Ectodermal cell (in vitro differentiated cells): ENCODE measurements around the gene NT5DC3.
"Not testable (repeated sequence)": the region's sequence is repeated elsewhere in the genome, so short reads cannot be mapped to it uniquely, and the experiment has no call there.

Experiments
- H3K27ac ChIP-seq: 2 replicates; pipeline ENCODE4 v1.7.0; 2013; ENCODE audit warnings: mild to moderate bottlenecking, low read depth, low read length; ENCODE audit not compliant: insufficient read depth, poor library complexity, severe bottlenecking
- H3K27me3 ChIP-seq: 2 replicates; pipeline ENCODE4 v1.7.0; 2013; ENCODE audit warnings: mild to moderate bottlenecking, low read length; ENCODE audit not compliant: insufficient read depth, control insufficient read depth, poor library complexity, severe bottlenecking
- H3K36me3 ChIP-seq: one replicate; pipeline ENCODE4 v1.7.0; 2013; ENCODE audit warnings: low read length; ENCODE audit not compliant: control insufficient read depth, insufficient read depth
- H3K4me1 ChIP-seq: one replicate; pipeline ENCODE4 v1.7.0; 2013; ENCODE audit warnings: low read length; ENCODE audit not compliant: control insufficient read depth, insufficient read depth
- H3K4me3 ChIP-seq: 2 replicates; pipeline ENCODE4 v1.7.0; 2013; ENCODE audit warnings: low read depth, low read length, control low read depth; ENCODE audit not compliant: insufficient read depth
- H3K9me3 ChIP-seq: 2 replicates; pipeline ENCODE4 v1.7.0; 2013; ENCODE audit warnings: mild to moderate bottlenecking, low read length, moderate library complexity; ENCODE audit not compliant: control insufficient read depth
- WGBS, 2 experiments: methylation state at CpG; one replicate each; pipeline ENCODE4 v1.1.7; 2013; ENCODE audit warnings: missing lambda C conversion rate in 2 of 2; 5-methylcytosine and 5-hydroxymethylcytosine counted together

The NT5DC3 gene

DNA sequence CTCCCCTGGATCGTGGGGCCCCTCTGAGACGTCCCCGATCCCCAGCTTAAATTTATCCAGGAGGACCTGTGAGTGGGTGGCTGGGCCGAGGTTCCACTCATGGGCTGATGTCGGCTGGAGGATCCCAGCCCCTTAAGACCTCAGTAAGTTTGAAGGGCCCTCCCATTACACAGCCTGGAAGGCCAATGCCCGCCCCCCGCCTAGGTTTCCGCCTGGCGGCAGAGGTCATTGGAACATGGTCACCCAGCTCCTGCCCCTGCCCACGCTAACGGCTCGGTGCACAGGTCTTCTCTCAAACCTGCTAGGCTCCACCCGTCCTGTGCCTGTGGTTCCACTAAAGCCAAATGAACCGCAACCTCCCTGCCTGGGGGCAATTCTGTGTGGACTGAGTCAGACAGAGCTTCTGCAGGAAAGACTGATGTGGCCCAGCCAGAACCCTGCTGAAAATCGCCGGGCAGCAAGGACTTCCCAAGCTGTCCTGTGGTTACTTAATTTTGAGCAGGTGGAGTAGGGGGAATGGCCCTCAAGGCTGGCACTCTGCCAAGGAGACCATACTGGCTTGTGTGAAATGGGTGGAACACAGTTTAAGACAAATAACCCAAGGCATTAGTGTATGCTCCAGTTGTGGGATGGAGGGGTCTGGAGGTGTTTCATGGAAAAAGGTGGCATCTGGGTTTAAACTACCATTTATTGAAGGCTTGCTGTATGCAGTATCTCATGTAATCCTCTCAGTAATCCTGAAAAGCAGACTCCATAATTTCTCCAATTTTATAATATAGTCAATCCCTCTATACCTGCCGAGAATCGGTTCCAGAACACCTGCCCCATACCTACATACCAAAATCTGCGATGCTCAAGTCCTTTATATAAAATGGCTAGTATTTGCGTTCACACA, 903 bp upstream of the NT5DC3 start:
- H3K27me3 ChIP-seq, result peaks cover 24% of the 10 kb centered on the region
- WGBS, 2 experiments, result 30 to 31% methylated on average over 20 of the region's 20 CpGs
- H3K36me3 ChIP-seq, result no peaks in the 10 kb centered on the region
- no peak overlapping the region for H3K27ac ChIP-seq
- peaks cover 3% of the 10 kb centered on the region for H3K4me1 ChIP-seq
- no peaks in the 10 kb centered on the region for H3K9me3 ChIP-seq
- peak overlapping the region; percentile 66 for H3K4me3 ChIP-seq

GRCh38 chr12:103840462-103840875, 565 bp downstream of the NT5DC3 start:
- peaks cover 24% of the 10 kb centered on the region for H3K27me3 ChIP-seq
- H3K27ac ChIP-seq, result no peak overlapping the region
- peaks cover 3% of the 10 kb centered on the region for H3K4me1 ChIP-seq
- H3K4me3 ChIP-seq, result peak overlapping the region; percentile 66
- WGBS, 2 experiments, result 0% methylated on average over 28 to 29 of the region's 29 CpGs
- no peaks in the 10 kb centered on the region for H3K9me3 ChIP-seq
- no peaks in the 10 kb centered on the region for H3K36me3 ChIP-seq

GRCh38 chr12:103839609-103840461, 1.2 kb downstream of the NT5DC3 start:
- Histone ChIP-seq H3K4me3 (peak overlapping the region; percentile 66), H3K9me3 (no peaks in the 10 kb centered on the region), H3K27ac (no peak overlapping the region), H3K27me3 (peaks cover 24% of the 10 kb centered on the region), H3K36me3 (no peaks in the 10 kb centered on the region), H3K4me1 (peaks cover 3% of the 10 kb centered on the region)
- WGBS, 2 experiments, result 67 to 70% methylated on average over 14 of the region's 14 CpGs

DNA sequence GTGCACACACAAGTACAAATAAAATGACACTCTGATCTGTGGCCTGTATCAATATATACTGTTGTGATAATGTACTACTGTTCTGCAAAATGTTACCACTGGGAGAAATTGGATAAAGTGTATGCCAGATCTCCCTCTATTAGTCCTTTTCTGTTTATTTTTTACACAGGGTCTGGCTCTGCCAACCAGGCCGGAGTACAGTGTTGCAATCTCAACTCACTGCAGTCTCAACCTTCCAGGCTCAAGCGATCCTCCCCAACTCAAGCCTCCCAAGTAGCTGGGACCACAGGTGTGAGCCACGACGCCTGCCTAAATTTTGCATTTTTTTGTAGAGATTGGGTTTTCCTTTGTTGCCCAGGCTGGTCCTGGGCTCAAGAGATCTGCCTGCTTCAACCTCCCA, 1.9 kb downstream of the NT5DC3 start:
- Histone ChIP-seq H3K4me1 (peaks cover 6% of the 10 kb centered on the region), H3K9me3 (no peaks in the 10 kb centered on the region), H3K27me3 (peaks cover 24% of the 10 kb centered on the region), H3K36me3 (no peaks in the 10 kb centered on the region), H3K27ac (no peak overlapping the region), H3K4me3 (no peak overlapping the region)
- 84 to 88% methylated on average over 4 of the region's 4 CpGs for WGBS, 2 experiments

DNA sequence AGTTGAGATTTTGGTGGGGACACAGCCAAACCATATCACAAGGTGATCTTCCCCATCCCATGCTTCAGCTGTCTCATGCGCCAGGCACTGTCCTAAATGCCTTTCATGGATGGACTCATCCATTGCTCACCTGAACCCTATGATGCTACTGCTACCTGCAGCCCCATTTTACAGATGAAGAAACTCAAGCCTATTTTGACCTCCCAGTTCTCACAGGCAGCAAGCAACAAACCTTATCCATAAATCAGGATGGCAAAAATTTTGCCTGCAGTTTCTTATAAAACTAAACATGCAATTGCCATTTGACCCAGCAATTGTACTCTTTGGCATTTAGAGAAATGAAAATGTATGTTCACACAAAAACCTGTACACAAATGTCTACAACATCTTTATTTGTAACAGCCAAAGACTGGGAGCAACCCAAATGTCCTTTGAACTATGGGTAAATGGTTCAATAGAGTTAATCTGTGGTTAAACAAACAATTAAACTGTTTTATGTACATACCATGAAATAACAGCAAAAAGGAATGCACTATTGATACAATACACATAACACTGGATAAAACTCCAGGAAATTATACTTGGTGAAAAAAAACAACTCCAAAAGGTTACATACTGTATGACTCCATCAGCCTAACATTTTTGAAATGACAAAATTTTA, 2.6 kb downstream of the NT5DC3 start:
- Histone ChIP-seq H3K27ac (no peak overlapping the region), H3K27me3 (peaks cover 24% of the 10 kb centered on the region), H3K9me3 (no peaks in the 10 kb centered on the region), H3K4me3 (no peak overlapping the region), H3K36me3 (no peaks in the 10 kb centered on the region), H3K4me1 (peaks cover 12% of the 10 kb centered on the region)
- WGBS, 2 experiments, result 92 to 93% methylated on average over 1 of the region's 1 CpG

GRCh38 chr12:103836345-103836744, 4.7 kb downstream of the NT5DC3 start:
- Histone ChIP-seq H3K4me3 (no peak overlapping the region), H3K36me3 (no peaks in the 10 kb centered on the region), H3K4me1 (peaks cover 12% of the 10 kb centered on the region), H3K27ac (no peak overlapping the region), H3K9me3 (no peaks in the 10 kb centered on the region), H3K27me3 (peaks cover 20% of the 10 kb centered on the region)
- 82 to 88% methylated on average over 5 of the region's 5 CpGs for WGBS, 2 experiments

DNA sequence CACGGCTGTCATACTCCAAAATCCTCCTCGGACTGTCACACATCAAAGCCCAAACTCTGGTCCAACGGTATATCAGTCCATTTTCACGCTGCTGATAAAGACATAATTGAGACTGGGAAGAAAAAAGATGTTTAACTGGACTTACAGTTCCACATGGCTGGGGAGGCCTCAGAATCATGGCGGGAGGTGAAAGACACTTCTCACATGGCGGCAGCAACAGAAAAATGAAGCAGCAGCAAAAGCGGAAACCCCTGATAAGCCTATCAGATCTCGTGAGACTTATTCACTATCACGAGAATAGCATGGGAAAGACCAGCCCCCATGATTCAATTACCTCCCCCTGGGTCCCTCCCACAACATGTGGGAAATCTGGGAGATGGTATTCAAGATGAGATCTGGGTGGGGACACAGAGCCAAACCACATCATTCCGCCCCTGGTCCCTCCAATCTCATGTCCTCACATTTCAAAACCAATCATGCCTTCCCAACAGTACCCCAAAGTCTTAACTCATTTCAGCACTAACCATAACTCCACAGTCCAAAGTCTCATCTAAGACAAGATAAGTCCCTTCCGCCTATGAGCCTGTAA, 5.2 kb downstream of the NT5DC3 start:
- not testable (repeated sequence) for H3K27ac ChIP-seq, H3K36me3 ChIP-seq, H3K9me3 ChIP-seq, H3K4me3 ChIP-seq
- H3K4me1 ChIP-seq, result peaks cover 12% of the 10 kb centered on the region
- peaks cover 20% of the 10 kb centered on the region for H3K27me3 ChIP-seq
- WGBS, 2 experiments, result 95 to 98% methylated on average over 11 of the region's 11 CpGs

- peak overlapping the region; percentile 44 for H3K27ac ChIP-seq
Observed at GRCh38 chr12:103834942-103835341, 6.1 kb downstream of the NT5DC3 start.

DNA sequence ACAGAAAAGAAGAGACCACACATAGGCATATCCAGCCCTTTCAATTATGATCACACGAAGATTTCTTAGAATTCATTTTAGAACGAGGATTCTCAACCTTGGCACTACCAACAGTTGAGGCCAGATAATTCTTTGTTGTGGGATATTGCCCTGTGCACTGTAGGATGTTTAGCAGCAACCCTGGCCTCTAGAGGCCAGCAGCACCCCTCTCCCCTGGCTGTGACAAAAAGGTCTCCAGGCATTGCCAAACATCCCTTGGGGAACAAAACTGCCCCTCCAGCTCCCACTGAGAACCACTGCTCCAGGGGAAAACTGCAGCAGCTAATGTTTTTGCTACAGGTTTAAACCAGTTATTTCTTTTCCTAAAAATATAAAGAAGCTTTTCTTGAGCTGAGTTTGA, 7.1 kb downstream of the NT5DC3 start:
- H3K27ac ChIP-seq, result no peak overlapping the region
- WGBS, 2 experiments, result 91 to 94% methylated on average over 2 of the region's 2 CpGs

More at GRCh38 chr12:103834942-103835341, 6.1 kb downstream of the NT5DC3 start:
- Histone ChIP-seq H3K36me3 (no peaks in the 10 kb centered on the region), H3K4me1 (peaks cover 9% of the 10 kb centered on the region), H3K4me3 (no peak overlapping the region), H3K27me3 (peaks cover 11% of the 10 kb centered on the region), H3K9me3 (no peaks in the 10 kb centered on the region)
- 73 to 81% methylated on average over 3 of the region's 3 CpGs for WGBS, 2 experiments

More for the DNA sequence above, 7.1 kb downstream of the NT5DC3 start:
- Histone ChIP-seq H3K4me3 (no peak overlapping the region), H3K27me3 (peaks cover 4% of the 10 kb centered on the region), H3K36me3 (no peaks in the 10 kb centered on the region), H3K4me1 (peaks cover 8% of the 10 kb centered on the region), H3K9me3 (no peaks in the 10 kb centered on the region)
